ENCODE measurements around the gene KIAA2012.

The KIAA2012 gene

DNA sequence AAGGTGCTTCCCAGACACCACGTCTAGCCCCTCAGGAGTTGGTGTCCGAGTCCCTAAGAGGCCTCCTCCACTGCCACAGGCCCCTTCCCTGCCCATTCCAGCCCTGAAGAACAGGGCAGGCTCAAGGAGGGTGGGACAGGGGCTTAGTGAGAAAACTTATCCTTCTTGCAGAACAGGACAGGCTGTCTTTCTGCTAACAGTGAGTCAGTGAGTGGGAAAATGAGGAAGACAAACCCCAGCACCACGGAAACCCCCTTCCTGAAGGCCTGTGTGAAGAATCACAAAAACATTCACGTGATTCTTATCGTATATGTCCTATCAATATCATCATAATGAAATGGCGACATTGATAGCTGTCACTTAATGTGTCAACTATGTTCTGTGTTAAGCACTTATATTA lies 29.6 kb upstream of the KIAA2012 start:
- DNase-seq (ENCODE audit: low read depth) = no peak

- no peak for DNase-seq (ENCODE audit: low read depth)
Observed at GRCh38 chr2:202044777-202045176, 28.3 kb upstream of the KIAA2012 start.

GRCh38 chr2:202046572-202046971 lies 26.5 kb upstream of the KIAA2012 start:
- DNase-seq (ENCODE audit: low read depth) = no peak

DNA sequence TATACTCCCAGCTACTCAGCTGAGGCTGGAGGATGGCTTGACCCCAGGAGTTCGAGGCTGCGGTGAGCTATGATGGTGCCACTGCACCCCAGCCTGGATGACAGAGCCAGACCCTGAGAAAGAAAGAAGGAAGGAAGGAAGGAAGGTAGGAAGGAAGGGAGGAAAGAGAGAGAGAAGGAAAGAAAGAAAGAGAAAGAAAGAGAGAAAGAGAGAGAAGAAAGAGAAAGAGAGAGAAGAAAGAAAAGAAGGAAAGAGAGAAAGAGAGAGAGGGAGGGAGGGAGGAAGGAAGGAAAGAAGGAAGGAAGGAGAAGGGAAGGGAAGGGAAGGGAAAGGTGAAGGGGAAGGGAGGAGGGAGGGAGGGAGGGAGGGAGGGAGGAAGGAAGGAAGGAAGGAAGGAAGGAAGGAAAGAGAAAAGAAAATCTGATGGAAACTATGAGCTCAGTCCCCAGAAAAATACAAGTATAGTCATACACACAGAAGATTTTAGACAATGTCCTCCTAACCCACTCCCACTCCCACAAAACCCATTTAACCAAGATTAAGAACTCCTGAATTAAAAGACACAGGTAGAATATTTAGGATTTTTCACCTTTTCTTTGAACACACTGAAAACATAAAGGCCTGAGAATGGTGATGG lies 23.8 kb upstream of the KIAA2012 start:
- DNase-seq (ENCODE audit: low read depth) = no peak

DNA sequence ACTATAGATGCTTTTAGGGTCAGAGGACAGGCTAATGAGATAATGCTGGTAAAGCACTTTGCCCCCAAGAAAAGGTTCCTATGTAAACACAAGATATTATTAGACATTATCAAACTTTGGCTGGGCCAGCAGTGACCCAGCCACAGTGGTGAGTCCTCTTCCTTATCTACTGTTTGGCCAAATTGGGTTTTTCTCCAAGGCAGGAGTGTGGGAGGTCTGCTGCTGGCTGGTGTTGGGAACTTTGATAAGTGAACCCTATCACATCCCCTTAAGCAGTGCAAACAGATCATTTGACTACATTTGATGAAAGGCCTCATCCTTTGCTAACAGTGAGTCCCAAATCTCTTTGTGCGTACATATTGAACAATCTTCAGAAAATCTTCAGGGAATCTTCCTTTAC lies 23.2 kb upstream of the KIAA2012 start:
- no peak for DNase-seq (ENCODE audit: low read depth)

- no peak for DNase-seq (ENCODE audit: low read depth)
Observed at GRCh38 chr2:202050652-202051051, 22.4 kb upstream of the KIAA2012 start.

DNA sequence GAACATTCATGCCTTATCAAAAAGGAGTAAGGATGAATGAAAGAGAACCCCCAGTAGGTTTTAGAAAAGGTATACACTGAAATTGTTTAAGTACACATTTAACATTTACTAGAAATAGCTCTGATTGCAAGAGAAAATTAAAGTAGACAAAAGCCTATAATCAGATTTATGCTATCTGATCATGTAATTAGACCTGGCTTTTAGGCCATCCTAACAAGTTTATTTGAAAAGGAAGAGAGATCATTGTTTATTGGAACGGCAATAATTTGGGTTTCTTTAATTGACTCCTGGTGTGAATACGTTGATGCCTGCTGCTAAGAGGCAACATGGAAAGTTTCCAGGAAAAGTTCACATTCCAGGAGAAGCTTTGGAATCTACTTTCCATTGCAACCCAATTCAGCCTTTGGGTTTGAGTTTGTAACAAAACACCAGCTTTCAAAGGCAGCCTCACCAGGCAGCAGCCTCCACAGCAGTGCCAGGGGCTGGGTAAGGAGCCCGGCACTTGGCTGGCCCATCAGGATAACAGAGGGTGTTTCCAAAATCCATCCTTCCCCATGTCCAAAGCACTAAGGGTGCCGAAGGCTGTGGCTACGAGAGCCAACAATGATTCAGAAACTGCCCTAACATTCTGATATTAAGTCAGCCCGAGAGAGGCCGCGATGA lies 21.4 kb upstream of the KIAA2012 start:
- no peak for DNase-seq (ENCODE audit: low read depth)

DNA sequence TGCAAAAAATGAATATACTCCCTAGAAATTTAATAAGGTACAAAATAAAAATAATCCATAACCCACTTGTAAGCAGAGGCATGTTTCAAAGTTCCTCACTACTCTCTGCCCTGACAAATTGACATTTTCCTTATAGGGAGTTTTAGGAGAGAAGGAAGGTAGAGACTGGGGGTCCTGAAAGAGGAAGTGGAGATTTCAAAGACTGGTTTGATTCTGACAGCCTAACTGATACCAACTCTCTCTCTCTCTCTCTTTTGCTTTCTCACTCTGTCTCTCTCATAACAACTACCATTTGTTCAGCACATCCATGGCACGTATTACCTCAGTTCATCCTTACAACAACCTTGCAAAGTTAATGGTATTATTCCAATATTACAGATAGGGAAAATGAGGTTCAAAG lies 20.8 kb upstream of the KIAA2012 start:
- no peak for DNase-seq (ENCODE audit: low read depth)

GRCh38 chr2:202054679-202055078 lies 18.4 kb upstream of the KIAA2012 start:
- no peak for DNase-seq (ENCODE audit: low read depth)

DNA sequence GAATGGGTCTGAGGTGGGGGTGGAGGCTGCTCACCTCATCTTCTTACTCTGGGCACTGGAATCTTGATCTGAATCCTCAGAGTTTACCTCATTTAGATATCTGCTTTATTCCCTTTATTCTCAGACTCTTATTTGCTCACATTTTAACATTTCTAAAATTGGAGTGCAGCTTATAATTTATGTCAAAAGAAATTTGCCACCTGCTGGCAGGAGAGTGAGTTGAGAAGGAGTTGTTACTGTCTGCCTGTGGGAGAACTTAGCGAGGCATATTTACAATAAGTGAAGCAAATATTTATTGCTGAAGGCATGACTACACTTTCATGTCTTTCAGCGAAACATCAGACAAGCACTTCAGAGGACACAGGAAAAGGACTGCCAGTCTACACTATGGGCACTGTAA lies 16.4 kb upstream of the KIAA2012 start:
- DNase-seq (ENCODE audit: low read depth) = no peak

GRCh38 chr2:202060218-202060617 lies 12.8 kb upstream of the KIAA2012 start:
- DNase-seq (ENCODE audit: low read depth) = no peak

GRCh38 chr2:202061695-202062094 lies 11.4 kb upstream of the KIAA2012 start:
- no peak for DNase-seq (ENCODE audit: low read depth)

- peak; percentile 70 for DNase-seq (ENCODE audit: low read depth)
Observed at GRCh38 chr2:202064171-202064880, 8.7 kb upstream of the KIAA2012 start.

- no peak for DNase-seq (ENCODE audit: low read depth)
Observed at GRCh38 chr2:202064881-202065230, 8.2 kb upstream of the KIAA2012 start.

- DNase-seq (ENCODE audit: low read depth) = no peak
Observed at GRCh38 chr2:202065876-202066275, 7.2 kb upstream of the KIAA2012 start.

- no peak for DNase-seq (ENCODE audit: low read depth)
Observed at GRCh38 chr2:202066875-202067274, 6.2 kb upstream of the KIAA2012 start.

DNA sequence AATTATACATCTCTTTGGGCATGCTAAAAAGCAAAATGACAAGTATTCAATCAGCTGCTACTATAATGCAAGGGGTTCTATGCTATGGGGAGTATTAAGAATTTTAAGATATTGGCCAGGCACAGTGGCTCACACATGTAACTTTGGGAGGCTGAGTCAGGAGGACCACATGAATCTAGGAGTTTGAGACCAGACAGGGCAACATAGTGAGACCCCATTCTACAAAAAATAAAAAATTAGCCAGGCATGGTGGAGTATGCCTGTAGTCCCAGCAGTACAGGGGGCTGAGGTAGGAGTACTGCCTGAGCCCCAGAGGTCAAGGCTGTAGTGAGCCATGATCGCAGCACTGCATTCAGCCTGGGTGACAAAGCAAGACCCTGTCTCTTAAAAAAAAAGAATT lies 5.5 kb upstream of the KIAA2012 start:
- DNase-seq (ENCODE audit: low read depth) = no peak

DNA sequence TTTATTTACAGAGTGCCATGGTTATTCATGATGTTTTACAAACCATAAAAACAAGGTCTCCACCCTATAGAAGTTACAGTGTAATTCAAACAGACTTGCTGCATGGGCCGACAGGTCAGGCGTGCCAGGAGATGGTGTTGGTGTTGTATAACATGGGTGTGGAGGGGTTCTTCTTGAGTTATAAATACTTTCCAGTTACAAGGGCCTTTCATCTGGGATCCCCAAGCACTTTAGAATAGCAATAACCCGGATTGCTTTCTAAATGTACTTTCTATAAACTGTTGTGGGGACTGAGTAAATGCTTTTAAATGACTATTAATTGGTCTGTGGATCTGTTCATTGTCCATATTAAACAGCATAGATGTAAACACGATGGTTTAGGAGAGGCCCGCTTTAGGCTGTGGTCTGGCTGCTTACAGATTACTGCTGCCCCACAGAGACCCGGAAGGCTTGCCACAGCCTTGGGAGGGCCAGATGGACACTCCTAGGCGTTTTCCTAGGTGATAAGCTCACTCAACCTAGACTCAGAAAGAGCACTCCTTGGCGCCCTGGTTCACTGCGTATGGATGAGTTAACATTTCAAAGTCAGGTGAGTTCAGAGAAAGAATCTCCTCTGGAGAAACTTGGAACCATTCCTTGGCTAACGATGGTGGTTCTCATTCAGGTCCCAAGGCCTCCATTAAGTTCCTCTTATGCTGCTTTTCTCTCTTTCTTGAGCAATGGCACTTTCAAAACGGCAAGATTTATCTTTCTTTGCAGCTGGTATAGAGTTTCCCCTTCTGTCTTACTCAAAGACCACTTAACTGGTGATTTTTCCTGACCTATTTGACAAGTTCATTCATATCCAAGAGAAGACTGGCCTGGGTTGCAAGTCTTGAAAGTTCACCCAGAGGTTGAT lies 3.6 kb upstream of the KIAA2012 start:
- DNase-seq (ENCODE audit: low read depth) = no peak

GRCh38 chr2:202071107-202071506 lies 1.9 kb upstream of the KIAA2012 start:
- no peak for DNase-seq (ENCODE audit: low read depth)

- no peak for DNase-seq (ENCODE audit: low read depth)
Observed at GRCh38 chr2:202072226-202072625, 829 bp upstream of the KIAA2012 start.

DNA sequence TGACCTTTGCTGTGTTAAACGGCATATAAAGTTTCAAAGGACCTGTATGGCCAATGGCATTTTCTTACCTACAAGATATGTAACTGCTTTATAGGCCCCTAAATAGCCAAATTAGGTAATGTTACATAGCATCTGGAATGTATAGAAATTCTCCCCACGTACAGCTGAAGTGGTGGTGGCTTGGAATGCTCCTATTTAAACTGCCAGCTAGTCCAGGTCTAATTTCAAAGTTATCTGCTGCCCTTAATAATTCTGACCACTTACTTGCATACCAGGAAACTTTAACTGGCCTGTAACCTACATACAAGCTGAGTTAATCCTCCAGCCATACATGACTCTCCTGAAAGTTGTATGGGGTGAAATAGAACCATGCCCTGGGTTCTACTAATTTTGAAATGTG lies 1.3 kb downstream of the KIAA2012 start:
- DNase-seq (ENCODE audit: low read depth) = no peak

DNA sequence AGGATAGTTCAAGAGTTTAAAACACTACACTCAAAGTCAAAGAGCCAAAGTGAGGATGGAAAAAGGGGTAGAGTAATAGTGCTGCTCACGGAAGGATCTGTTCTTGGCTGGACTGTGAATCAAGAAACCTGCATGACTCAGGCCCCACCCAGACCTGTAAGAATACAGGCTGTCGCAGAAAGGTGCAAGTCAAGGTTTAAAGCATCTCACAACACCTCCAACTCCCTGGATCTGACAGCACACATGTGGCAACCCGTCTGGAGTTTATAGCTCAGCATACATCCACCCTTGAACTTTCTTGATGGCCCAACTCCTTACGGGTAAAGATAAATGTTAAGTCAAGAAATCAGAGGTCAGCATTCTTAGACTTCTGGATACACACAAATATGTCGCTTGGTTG lies 6.3 kb downstream of the KIAA2012 start:
- no peak for DNase-seq (ENCODE audit: low read depth)

- peak; percentile 29 for DNase-seq (ENCODE audit: low read depth)
Observed at GRCh38 chr2:202084265-202084664, 11.2 kb downstream of the KIAA2012 start.

Data from GM04504 (cell line).